DND-41 (cell line): ENCODE measurements around the gene NEUROD6.

ENCODE experiments used
- ATAC-seq: fragments of 200-7000 bp; cut with Tn5 transposase; 3 replicates; pipeline ENCODE4 v1.9.1; 2021; ENCODE audit warnings: low read depth; ENCODE audit not compliant: insufficient read depth
- DNase-seq: peaks from one replicate; pipeline ENCODE4 v3.0.0-alpha.2; 2020
- H2AFZ ChIP-seq: 2 replicates; pipeline ENCODE4 v1.6.0; 2012; ENCODE audit warnings: low read depth, low read length
- H3K27ac ChIP-seq: 2 replicates; pipeline ENCODE4 v1.5.1; 2012; ENCODE audit warnings: low read length, inconsistent platforms
- H3K27me3 ChIP-seq: fragments of 200-600 bp; sonication (generic); 2 replicates; pipeline ENCODE4 v1.6.0; 2012; ENCODE audit warnings: low read length, mild to moderate bottlenecking, inconsistent platforms; ENCODE audit not compliant: insufficient read depth, poor library complexity
- H3K36me3 ChIP-seq: 2 replicates; pipeline ENCODE4 v1.5.1; 2012; ENCODE audit warnings: low read length, inconsistent platforms; ENCODE audit not compliant: insufficient read depth
- H3K4me1 ChIP-seq: 2 replicates; pipeline ENCODE4 v1.5.1; 2012; ENCODE audit warnings: mild to moderate bottlenecking, low read length; ENCODE audit not compliant: insufficient read depth
- H3K4me2 ChIP-seq: 2 replicates; pipeline ENCODE4 v1.6.0; 2012; ENCODE audit warnings: mild to moderate bottlenecking, moderate library complexity, low read length, inconsistent platforms; ENCODE audit not compliant: insufficient read depth
- H3K4me3 ChIP-seq, 2 experiments: fragments of 200-600 bp in 1 of 2; shearing (Covaris generic) in 1 of 2; 2 replicates each; pipeline ENCODE4 v1.5.1; 2012 to 2016; ENCODE audit warnings: inconsistent platforms in 2 of 2, low read length in 2 of 2, mild to moderate bottlenecking in 2 of 2, low read depth in 1 of 2, moderate library complexity in 1 of 2
- H3K79me2 ChIP-seq: 2 replicates; pipeline ENCODE4 v1.6.0; 2012; ENCODE audit warnings: low read length, inconsistent platforms; ENCODE audit not compliant: insufficient read depth
- H3K9ac ChIP-seq: 2 replicates; pipeline ENCODE4 v1.6.0; 2012; ENCODE audit warnings: low read depth, mild to moderate bottlenecking, inconsistent platforms, low read length, moderate library complexity
- H3K9me3 ChIP-seq: 2 replicates; pipeline ENCODE4 v1.5.1; 2012; ENCODE audit warnings: low read length, moderate library complexity, mild to moderate bottlenecking, inconsistent platforms; ENCODE audit not compliant: insufficient read depth, severe bottlenecking
- H4K20me1 ChIP-seq: 2 replicates; pipeline ENCODE4 v1.6.0; 2012; ENCODE audit warnings: low read length; ENCODE audit not compliant: insufficient read depth
- CTCF ChIP-seq: IDR thresholded peaks from 2 replicates; pipeline ENCODE4 v1.5.1; 2012; ENCODE audit warnings: borderline replicate concordance, low read length, moderate library complexity, mild to moderate bottlenecking; ENCODE audit not compliant: poor library complexity, severe bottlenecking; ENCODE audit errors: extremely low read depth
- EZH2 ChIP-seq: IDR thresholded peaks from 3 replicates; pipeline ENCODE4 v1.6.1; 2012; ENCODE audit warnings: borderline replicate concordance, low read depth, mild to moderate bottlenecking, moderate library complexity, low read length, inconsistent platforms; ENCODE audit not compliant: severe bottlenecking

The NEUROD6 gene

GRCh38 chr7:31299336-31299735, 41.2 kb downstream of the NEUROD6 start:
- H3K4me2 ChIP-seq: no peak overlapping the region
- ATAC-seq (no peak), DNase-seq (no peak)
- no peaks in the 10 kb centered on the region for H3K4me1 ChIP-seq
- H3K27ac ChIP-seq: no peak overlapping the region
- no peak overlapping the region for H3K9ac ChIP-seq
- H3K79me2 ChIP-seq: no peaks in the 10 kb centered on the region
- H3K9me3 ChIP-seq: no peaks in the 10 kb centered on the region
- no peaks in the 10 kb centered on the region for H4K20me1 ChIP-seq
- H3K27me3 ChIP-seq: no peaks in the 10 kb centered on the region
- no peak overlapping the region for H2AFZ ChIP-seq
- H3K4me3 ChIP-seq: no peak overlapping the region
- no peaks in the 10 kb centered on the region for H3K36me3 ChIP-seq
- TF ChIP-seq EZH2 (no peak), CTCF (no peak)

GRCh38 chr7:31290601-31291000, 49.9 kb downstream of the NEUROD6 start:
- H3K4me2 ChIP-seq: no peak overlapping the region
- H3K4me3 ChIP-seq: 0 out of 4 replicates have a peak overlapping the region, but pooled peaks of 1 of the 2 experiments have one; percentile 2
- H3K9ac ChIP-seq: no peak overlapping the region
- H3K79me2 ChIP-seq: no peaks in the 10 kb centered on the region
- H2AFZ ChIP-seq: no peak overlapping the region
- DNase-seq (no peak), ATAC-seq (no peak)
- no peaks in the 10 kb centered on the region for H3K27me3 ChIP-seq
- H3K4me1 ChIP-seq: no peaks in the 10 kb centered on the region
- no peaks in the 10 kb centered on the region for H4K20me1 ChIP-seq
- no peaks in the 10 kb centered on the region for H3K36me3 ChIP-seq
- H3K9me3 ChIP-seq: no peaks in the 10 kb centered on the region
- H3K27ac ChIP-seq: no peak overlapping the region
- TF ChIP-seq CTCF (no peak), EZH2 (no peak)
